ENCODE data around the gene SLC35F3.

DNA sequence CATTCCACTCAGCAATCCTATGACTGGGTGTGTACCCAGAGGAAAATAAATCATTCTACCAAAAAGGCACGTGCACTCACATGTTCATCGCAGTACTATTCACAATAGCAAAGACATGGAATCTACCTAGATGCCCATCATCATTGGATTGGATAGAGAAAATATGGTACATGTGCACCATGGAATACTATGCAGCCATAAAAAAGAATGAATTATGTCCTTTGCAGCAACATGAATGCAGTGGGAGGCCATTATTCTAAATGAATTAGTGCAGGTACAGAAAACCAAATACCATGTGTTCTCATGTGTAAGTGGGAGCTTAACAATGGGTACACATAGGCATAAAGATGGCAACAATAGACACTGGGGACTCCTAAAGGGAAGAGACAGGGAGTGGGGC is 39.9 kb upstream of the SLC35F3 start:
- TF ChIP-seq POLR2AphosphoS5 (IDR thresholded peaks at IDR 0.05; ENCODE audit: insufficient read depth in 1 of 2, low read depth in 1 of 2) = no peak
- no peak for TF ChIP-seq POLR2A (IDR thresholded peaks at IDR 0.05)
